CD14-positive monocyte (primary cell): ENCODE data around the gene FSD1. TPM values are rescaled to one million over a fixed set of nuclear protein-coding genes. Genes with fewer than 3 reads are reported as not detected.

Experiments
- DNase-seq, 3 donors: peaks; one replicate each; pipeline ENCODE4 v3.0.0-alpha.2; 2011 to 2022
- H2AFZ ChIP-seq: 2 replicates; pipeline ENCODE4 v1.6.0; 2012; ENCODE audit warnings: mild to moderate bottlenecking, low read depth, low read length, inconsistent platforms; ENCODE audit not compliant: insufficient read depth, poor library complexity, severe bottlenecking
- H3K27ac ChIP-seq, 2 donors: 1 replicate in 1 of 2; 2 replicates in 1 of 2; pipeline ENCODE4 v1.5.1; 2012 to 2013; ENCODE audit warnings: low read length in 2 of 2, control low read depth in 1 of 2, inconsistent platforms in 1 of 2, low read depth in 1 of 2, mild to moderate bottlenecking in 1 of 2
- H3K27me3 ChIP-seq, 2 donors: one replicate each; pipeline versions ENCODE4 v1.6.0 to v1.6.1; 2011 to 2013; ENCODE audit warnings: low read length in 2 of 2; ENCODE audit not compliant: control insufficient read depth in 2 of 2, insufficient read depth in 2 of 2
- H3K36me3 ChIP-seq, 2 donors: replicated peaks in 1 of 2; 1 replicate in 1 of 2; 2 replicates in 1 of 2; pipeline versions ENCODE4 v1.5.1 to v1.6.1; 2012 to 2013; ENCODE audit warnings: low read length in 2 of 2, control low read depth in 1 of 2, inconsistent platforms in 1 of 2, mild to moderate bottlenecking in 1 of 2; ENCODE audit not compliant: insufficient read depth in 2 of 2, control insufficient read depth in 1 of 2
- H3K4me1 ChIP-seq, 2 donors: 1 replicate in 1 of 2; 2 replicates in 1 of 2; pipeline versions ENCODE4 v1.5.1 to v1.6.1; 2012 to 2013; ENCODE audit warnings: low read length in 2 of 2, control low read depth in 1 of 2, inconsistent platforms in 1 of 2, mild to moderate bottlenecking in 1 of 2, moderate library complexity in 1 of 2; ENCODE audit not compliant: insufficient read depth in 2 of 2, control insufficient read depth in 1 of 2
- H3K4me2 ChIP-seq: replicated peaks from 2 replicates; pipeline ENCODE3; 2012; ENCODE audit warnings: low read length, moderate library complexity, mild to moderate bottlenecking; ENCODE audit not compliant: poor library complexity, severe bottlenecking; ENCODE audit errors: extremely low read depth
- H3K4me3 ChIP-seq, 3 experiments: fragments of 200-600 bp in 1 of 3; sonication (generic) in 1 of 3; replicated peaks in 1 of 3; 1 replicate in 2 of 3; 2 replicates in 1 of 3; pipeline ENCODE4 v1.5.1; 2011 to 2013; ENCODE audit warnings: low read length in 3 of 3, mild to moderate bottlenecking in 3 of 3, control low read depth in 2 of 3, low read depth in 2 of 3, inconsistent platforms in 1 of 3, moderate library complexity in 1 of 3
- H3K79me2 ChIP-seq: 2 replicates; pipeline ENCODE4 v1.6.0; 2012; ENCODE audit warnings: mild to moderate bottlenecking, control low read depth, inconsistent platforms, low read length, moderate library complexity; ENCODE audit not compliant: insufficient read depth
- H3K9ac ChIP-seq: 2 replicates; pipeline ENCODE4 v1.6.0; 2017; ENCODE audit warnings: low read length, mild to moderate bottlenecking; ENCODE audit not compliant: insufficient read depth, poor library complexity, severe bottlenecking
- H3K9me3 ChIP-seq, 2 donors: replicated peaks in 1 of 2; 1 replicate in 1 of 2; 2 replicates in 1 of 2; pipeline versions ENCODE4 v1.5.1 to v1.6.1; 2012 to 2013; ENCODE audit warnings: low read length in 2 of 2, control low read depth in 1 of 2; ENCODE audit not compliant: control insufficient read depth in 1 of 2, insufficient read depth in 1 of 2
- H4K20me1 ChIP-seq: 2 replicates; pipeline ENCODE4 v1.6.0; 2012; ENCODE audit warnings: mild to moderate bottlenecking, low read length, control low read depth, moderate library complexity; ENCODE audit not compliant: insufficient read depth
- H3K27ac Mint-ChIP-seq, 7 donors: one replicate each; pipeline ENCODE4 v1.8.0; 2020; ENCODE audit warnings: mild to moderate bottlenecking in 7 of 7, mixed read lengths in 7 of 7, moderate library complexity in 6 of 7, inconsistent platforms in 2 of 7
- H3K27me3 Mint-ChIP-seq, 3 donors: one replicate each; pipeline ENCODE4 v1.8.0; 2021 to 2022; ENCODE audit warnings: low read depth in 3 of 3, mild to moderate bottlenecking in 3 of 3, mixed read lengths in 3 of 3, moderate library complexity in 3 of 3, inconsistent platforms in 1 of 3
- H3K36me3 Mint-ChIP-seq, 2 donors: one replicate each; pipeline ENCODE4 v1.8.0; 2020; ENCODE audit warnings: mixed read lengths in 2 of 2, inconsistent platforms in 1 of 2, mild to moderate bottlenecking in 1 of 2
- H3K4me1 Mint-ChIP-seq: one replicate; pipeline ENCODE4 v1.8.0; 2020; ENCODE audit warnings: mild to moderate bottlenecking, mixed read lengths
- H3K4me3 Mint-ChIP-seq, 2 donors: one replicate each; pipeline ENCODE4 v1.8.0; 2020; ENCODE audit warnings: mild to moderate bottlenecking in 2 of 2, mixed read lengths in 2 of 2, moderate library complexity in 1 of 2
- H3K9me3 Mint-ChIP-seq, 7 donors: one replicate each; pipeline ENCODE4 v1.8.0; 2020 to 2022; ENCODE audit warnings: mixed read lengths in 7 of 7, mild to moderate bottlenecking in 6 of 7, moderate library complexity in 6 of 7, inconsistent platforms in 2 of 7
- WGBS: methylation state at CpG from one replicate; pipeline ENCODE4 v1.1.5; 2013; ENCODE audit warnings: missing lambda C conversion rate; ENCODE audit not compliant: insufficient coverage; 5-methylcytosine and 5-hydroxymethylcytosine counted together
- intact Hi-C, 2 donors: fragments of 100-400 bp; cut with micrococcal nuclease; formaldehyde crosslinking; loops; one replicate each; pipeline versions ENCODE4 v1.15.0 to v1.15.1; 2023
- polyA plus RNA-seq, 3 donors: library from polyadenylated mRNA; depleted of rRNA in 1 of 3; unstranded in 2 of 3; stranded (reverse) in 1 of 3; fragments of 300-500 nt in 2 of 3; fragments of >200 nt in 1 of 3; fragmentation: Illumina TruSeq in 2 of 3; gene quantifications; 1 replicate in 2 of 3; 2 replicates in 1 of 3; pipeline ENCODE4 v1.2.3, GENCODE V29; 2012 to 2021
- TF ChIP-seq, protein P1 (sequence below): fragments of 200-600 bp; IDR thresholded peaks from one replicate; pipeline ENCODE4 v1.8.0; 2022; ENCODE audit warnings: antibody characterized with exemption, mild to moderate bottlenecking

Gene FSD1
- polyA plus RNA-seq, 3 donors = 0.39 TPM; not detected in 2

DNA sequence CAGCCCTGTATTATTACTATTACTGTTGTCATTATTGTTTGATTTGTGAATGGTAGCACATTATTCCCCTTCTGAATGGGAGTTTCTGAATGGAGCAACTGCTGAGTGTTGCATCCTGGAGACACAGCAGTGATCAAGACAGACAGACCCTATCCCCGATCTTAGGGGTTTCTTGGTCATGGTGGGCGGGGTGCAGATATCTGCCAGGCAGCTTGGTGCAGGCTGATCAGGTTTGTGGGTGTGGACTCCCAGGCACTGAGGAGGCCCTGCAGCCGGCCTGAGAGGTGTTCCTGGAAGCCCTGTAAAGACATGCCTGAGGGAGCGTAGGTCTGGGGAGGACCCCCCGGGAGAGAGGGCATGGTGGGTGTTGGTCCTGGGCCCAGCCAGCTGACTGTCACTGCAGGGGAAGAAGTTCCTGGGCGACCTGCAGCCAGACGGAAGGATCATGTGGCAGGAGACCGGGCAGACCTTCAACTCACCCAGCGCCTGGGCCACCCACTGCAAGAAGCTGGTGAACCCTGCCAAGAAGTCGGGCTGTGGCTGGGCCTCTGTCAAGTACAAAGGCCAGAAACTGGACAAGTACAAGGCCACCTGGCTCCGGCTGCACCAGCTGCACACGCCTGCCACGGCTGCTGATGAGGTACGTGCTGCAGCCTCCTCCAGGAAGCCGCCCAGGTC, 41.1 kb downstream of the FSD1 start:
- no peaks in the 10 kb centered on the region for H3K27me3 ChIP-seq

DNA sequence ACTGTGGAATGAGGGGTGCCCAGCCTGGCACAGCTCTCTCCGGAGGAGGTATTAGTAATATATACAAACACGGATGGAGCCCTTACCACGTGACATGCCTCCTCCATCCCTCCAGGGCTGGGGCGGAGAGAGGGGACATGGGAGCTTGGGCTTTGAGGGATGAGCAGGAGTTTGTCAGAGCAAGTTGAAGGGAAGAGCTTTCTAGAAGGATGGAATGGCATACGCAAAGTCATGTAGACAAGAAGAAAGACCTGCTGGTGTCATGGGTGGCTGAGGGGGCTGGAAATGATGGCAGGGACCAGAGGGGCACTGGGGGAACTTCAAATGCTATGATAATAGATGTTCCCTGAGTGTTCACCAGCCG, 41.6 kb downstream of the FSD1 start:
- WGBS = 100% methylated on average over 3 of the region's 6 CpGs
- H4K20me1 ChIP-seq = peaks cover 6% of the 10 kb centered on the region
- peaks cover 8 to 36% of the 10 kb centered on the region in 2 donors for H3K36me3 ChIP-seq
- H2AFZ ChIP-seq = no peak overlapping the region
- Mint-ChIP-seq H3K4me1 (peaks cover 22% of the 10 kb centered on the region), H3K27ac (no peak overlapping the region), H3K9me3 (no peaks in the 10 kb centered on the region), H3K27me3 (peaks cover 0 to 7% (median 1%) of the 10 kb centered on the region in 3 donors), H3K4me3 (no peak overlapping the region), H3K36me3 (peaks cover 43 to 56% of the 10 kb centered on the region in 2 donors)
- H3K9me3 ChIP-seq = no peaks in the 10 kb centered on the region
- no peaks in the 10 kb centered on the region for H3K27me3 ChIP-seq
- peaks cover 15 to 23% of the 10 kb centered on the region in 2 donors for H3K4me1 ChIP-seq
- intact Hi-C loops = no loop called here
- H3K4me3 ChIP-seq = no peak overlapping the region
- peaks cover 6% of the 10 kb centered on the region for H3K79me2 ChIP-seq
- H3K9ac ChIP-seq = no peak overlapping the region
- no peak for DNase-seq
- TF ChIP-seq, protein P1, sequence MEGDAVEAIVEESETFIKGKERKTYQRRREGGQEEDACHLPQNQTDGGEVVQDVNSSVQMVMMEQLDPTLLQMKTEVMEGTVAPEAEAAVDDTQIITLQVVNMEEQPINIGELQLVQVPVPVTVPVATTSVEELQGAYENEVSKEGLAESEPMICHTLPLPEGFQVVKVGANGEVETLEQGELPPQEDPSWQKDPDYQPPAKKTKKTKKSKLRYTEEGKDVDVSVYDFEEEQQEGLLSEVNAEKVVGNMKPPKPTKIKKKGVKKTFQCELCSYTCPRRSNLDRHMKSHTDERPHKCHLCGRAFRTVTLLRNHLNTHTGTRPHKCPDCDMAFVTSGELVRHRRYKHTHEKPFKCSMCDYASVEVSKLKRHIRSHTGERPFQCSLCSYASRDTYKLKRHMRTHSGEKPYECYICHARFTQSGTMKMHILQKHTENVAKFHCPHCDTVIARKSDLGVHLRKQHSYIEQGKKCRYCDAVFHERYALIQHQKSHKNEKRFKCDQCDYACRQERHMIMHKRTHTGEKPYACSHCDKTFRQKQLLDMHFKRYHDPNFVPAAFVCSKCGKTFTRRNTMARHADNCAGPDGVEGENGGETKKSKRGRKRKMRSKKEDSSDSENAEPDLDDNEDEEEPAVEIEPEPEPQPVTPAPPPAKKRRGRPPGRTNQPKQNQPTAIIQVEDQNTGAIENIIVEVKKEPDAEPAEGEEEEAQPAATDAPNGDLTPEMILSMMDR = no peak
- H3K27ac ChIP-seq = no peak overlapping the region
- no peak overlapping the region for H3K4me2 ChIP-seq

More for the DNA sequence above, 41.1 kb downstream of the FSD1 start:
- Histone ChIP-seq H3K9ac (no peak overlapping the region), H3K36me3 (peaks cover 8 to 32% of the 10 kb centered on the region in 2 donors), H3K9me3 (no peaks in the 10 kb centered on the region), H3K4me3 (no peak overlapping the region), H3K79me2 (peaks cover 6% of the 10 kb centered on the region), H3K27ac (no peak overlapping the region), H3K4me2 (no peak overlapping the region), H3K4me1 (peaks cover 15 to 23% of the 10 kb centered on the region in 2 donors), H2AFZ (no peak overlapping the region), H4K20me1 (peaks cover 6% of the 10 kb centered on the region)
- Mint-ChIP-seq H3K36me3 (peaks cover 39 to 51% of the 10 kb centered on the region in 2 donors), H3K4me3 (no peak overlapping the region), H3K9me3 (no peaks in the 10 kb centered on the region), H3K27me3 (peaks cover 0 to 7% (median 0%) of the 10 kb centered on the region in 3 donors), H3K27ac (no peak overlapping the region), H3K4me1 (peaks cover 22% of the 10 kb centered on the region)
- WGBS = 94% methylated on average over 15 of the region's 15 CpGs
- DNase-seq = no peak
- TF ChIP-seq, protein P1 = no peak
- intact Hi-C loops = no loop called here
